Left ventricle myocardium inferior (tissue), 1 donor: ENCODE data around the gene POU2AF1. TPM values are rescaled to one million over a fixed set of nuclear protein-coding genes. Genes with fewer than 3 reads are reported as not detected.
"Not testable (repeated sequence)": the region's sequence is repeated elsewhere in the genome, so short reads cannot be mapped to it uniquely, and the experiment has no call there.

Experiments
- DNase-seq: peaks from one replicate; pipeline ENCODE4 v3.0.0-alpha.2; 2020
- H3K27ac ChIP-seq: fragments of 200-600 bp; replicated peaks from 2 replicates; pipeline ENCODE4 v1.8.0; 2021
- H3K27me3 ChIP-seq: fragments of 200-600 bp; 2 replicates; pipeline ENCODE4 v1.8.0; 2021; ENCODE audit warnings: low read depth
- H3K36me3 ChIP-seq: fragments of 200-600 bp; 2 replicates; pipeline ENCODE4 v1.8.0; 2021
- H3K4me1 ChIP-seq: fragments of 200-600 bp; 2 replicates; pipeline ENCODE4 v1.8.0; 2021
- H3K4me3 ChIP-seq: fragments of 200-600 bp; 2 replicates; pipeline ENCODE4 v1.8.0; 2021; ENCODE audit warnings: mild to moderate bottlenecking, moderate library complexity
- H3K9me3 ChIP-seq: fragments of 200-600 bp; replicated peaks from 2 replicates; pipeline ENCODE4 v1.8.0; 2021
- intact Hi-C: fragments of 100-400 bp; cut with micrococcal nuclease; formaldehyde crosslinking; loops from one replicate; pipeline ENCODE4 v1.11.0; 2022
- total RNA-seq: library from RNA; stranded (reverse); fragmentation: NEBNext Ultra II Directional; extraction: Animal tissue kit (Norgen Biotek cat#: 25700); gene quantifications from one replicate; pipeline ENCODE4 v1.2.1, GENCODE V29; 2021
- TF ChIP-seq, protein P1 (sequence below): fragments of 200-600 bp; IDR thresholded peaks from 2 replicates; pipeline ENCODE4 v1.8.0; 2021; ENCODE audit warnings: antibody characterized with exemption, mild to moderate bottlenecking, borderline replicate concordance
- donor health status: DM: no; HTN: yes; CAD: no; lungs with severe emphysema.

Gene POU2AF1
- total RNA-seq, 1 donor from 2014 or later = 0.05 TPM

DNA sequence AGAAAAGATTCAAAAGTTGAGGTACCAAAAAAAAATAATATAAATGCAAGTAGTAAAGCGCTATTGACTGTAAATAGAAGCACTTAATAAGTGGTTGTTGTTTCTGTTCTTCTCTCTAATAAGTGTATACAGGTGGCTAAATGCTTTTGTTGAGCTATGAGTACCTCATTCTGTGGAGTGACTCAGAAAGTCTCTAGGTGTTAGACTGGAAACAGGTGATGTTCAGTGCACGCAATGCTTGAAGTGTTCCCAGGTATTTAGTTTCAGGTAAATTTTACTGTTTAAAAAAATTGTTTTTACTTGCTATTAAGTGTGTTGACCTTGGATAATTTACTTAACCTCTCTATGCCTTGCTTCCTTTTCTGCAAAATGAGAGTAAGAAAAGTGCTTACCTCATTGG, 56.5 kb downstream of the POU2AF1 start:
- TF ChIP-seq, protein P1, sequence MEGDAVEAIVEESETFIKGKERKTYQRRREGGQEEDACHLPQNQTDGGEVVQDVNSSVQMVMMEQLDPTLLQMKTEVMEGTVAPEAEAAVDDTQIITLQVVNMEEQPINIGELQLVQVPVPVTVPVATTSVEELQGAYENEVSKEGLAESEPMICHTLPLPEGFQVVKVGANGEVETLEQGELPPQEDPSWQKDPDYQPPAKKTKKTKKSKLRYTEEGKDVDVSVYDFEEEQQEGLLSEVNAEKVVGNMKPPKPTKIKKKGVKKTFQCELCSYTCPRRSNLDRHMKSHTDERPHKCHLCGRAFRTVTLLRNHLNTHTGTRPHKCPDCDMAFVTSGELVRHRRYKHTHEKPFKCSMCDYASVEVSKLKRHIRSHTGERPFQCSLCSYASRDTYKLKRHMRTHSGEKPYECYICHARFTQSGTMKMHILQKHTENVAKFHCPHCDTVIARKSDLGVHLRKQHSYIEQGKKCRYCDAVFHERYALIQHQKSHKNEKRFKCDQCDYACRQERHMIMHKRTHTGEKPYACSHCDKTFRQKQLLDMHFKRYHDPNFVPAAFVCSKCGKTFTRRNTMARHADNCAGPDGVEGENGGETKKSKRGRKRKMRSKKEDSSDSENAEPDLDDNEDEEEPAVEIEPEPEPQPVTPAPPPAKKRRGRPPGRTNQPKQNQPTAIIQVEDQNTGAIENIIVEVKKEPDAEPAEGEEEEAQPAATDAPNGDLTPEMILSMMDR = no peak
- intact Hi-C loops = no loop called here
- Histone ChIP-seq H3K27ac (no peak overlapping the region), H3K9me3 (no peaks in the 10 kb centered on the region), H3K27me3 (no peaks in the 10 kb centered on the region), H3K4me1 (peaks cover 26% of the 10 kb centered on the region), H3K36me3 (no peaks in the 10 kb centered on the region), H3K4me3 (no peak overlapping the region)
- DNase-seq = no peak

DNA sequence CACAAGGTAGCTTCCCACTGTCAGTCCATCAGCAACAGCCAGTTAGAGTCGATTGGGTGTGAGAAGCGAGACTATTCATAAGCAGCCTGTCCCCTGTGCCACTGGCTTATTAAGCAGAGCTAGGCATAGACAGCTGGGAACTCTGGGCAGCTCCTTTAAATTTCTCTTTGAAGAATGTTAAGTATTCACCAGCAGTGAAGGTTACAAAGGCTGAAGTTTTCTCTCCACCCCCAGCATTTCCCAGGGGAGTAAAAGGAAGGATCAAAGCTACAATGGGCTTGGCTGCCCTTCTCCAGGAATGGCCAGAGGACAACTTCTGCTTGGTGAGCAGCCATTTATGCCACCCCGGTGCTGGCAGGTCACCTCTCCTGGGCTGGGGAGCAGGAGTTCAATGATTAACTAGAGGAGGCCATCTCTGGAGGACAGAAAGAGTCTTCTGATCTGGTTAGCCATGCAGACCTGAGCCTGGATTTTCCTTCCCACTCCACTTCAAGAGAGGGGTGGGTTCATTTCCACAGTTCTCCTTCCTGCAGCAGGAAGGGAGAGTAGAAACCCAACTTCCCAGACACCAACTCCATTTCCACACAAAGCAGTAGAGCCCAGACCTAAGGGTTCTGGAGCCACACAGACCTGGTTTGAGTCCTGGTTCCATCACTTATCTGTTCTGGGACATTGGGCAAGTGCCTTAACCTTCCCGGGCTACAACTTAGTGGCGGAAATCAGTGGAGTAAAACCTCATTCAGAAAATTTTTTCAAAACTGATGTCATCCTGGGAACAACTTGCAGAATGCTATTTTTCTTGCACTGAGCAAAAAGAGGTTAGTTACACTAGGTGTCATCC, 58.1 kb downstream of the POU2AF1 start:
- peaks cover 20% of the 10 kb centered on the region for H3K4me1 ChIP-seq
- H3K4me3 ChIP-seq = no peak overlapping the region
- no peak for DNase-seq
- H3K27me3 ChIP-seq = no peaks in the 10 kb centered on the region
- TF ChIP-seq, protein P1 = no peak
- no peaks in the 10 kb centered on the region for H3K9me3 ChIP-seq
- intact Hi-C loops = no loop called here
- no peaks in the 10 kb centered on the region for H3K36me3 ChIP-seq
- H3K27ac ChIP-seq = peak overlapping the region; percentile 15

DNA sequence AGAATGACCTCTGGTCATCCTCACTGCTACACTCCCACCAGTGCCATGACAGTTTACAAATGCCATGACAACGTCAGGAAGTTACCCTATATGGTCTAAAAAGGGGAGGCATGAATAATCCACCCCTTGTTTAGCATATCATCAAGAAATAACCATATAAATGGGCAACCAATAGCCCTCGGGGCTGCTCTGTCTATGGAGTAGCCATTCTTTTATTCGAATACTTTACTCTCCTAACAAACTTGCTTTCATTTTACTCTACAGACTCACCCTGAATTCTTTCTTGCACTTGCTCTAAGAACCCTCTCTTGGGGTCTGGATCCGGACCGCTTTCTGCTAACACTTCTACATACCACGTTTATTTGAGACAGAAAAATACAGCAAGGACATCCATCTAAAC, 58.9 kb downstream of the POU2AF1 start:
- H3K9me3 ChIP-seq, DNase-seq, H3K4me3 ChIP-seq, H3K27ac ChIP-seq, intact Hi-C loops, H3K36me3 ChIP-seq, H3K27me3 ChIP-seq: not testable (repeated sequence)
- H3K4me1 ChIP-seq = peaks cover 20% of the 10 kb centered on the region

DNA sequence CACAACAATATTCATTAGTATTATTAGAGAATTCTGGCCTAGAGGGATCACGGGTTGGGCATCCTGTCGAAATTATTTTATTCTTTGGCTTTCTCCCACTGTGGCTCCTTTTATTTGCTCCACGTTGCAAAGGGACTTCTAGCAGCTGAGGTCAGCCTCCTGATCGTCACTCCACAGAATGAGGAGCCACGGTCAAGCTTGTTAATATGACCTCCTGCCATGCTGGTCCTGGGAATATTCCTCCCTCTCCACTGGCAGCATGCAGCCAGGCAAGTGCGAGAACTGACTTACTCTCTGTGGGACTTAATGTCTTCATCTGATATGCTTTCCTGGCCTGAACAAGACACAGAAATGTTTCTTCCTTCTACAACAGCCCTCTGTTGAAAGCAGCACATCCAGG, 59.8 kb downstream of the POU2AF1 start:
- TF ChIP-seq, protein P1 = no peak
- Histone ChIP-seq H3K4me1 (peaks cover 18% of the 10 kb centered on the region), H3K9me3 (peaks cover 3% of the 10 kb centered on the region), H3K27ac (no peak overlapping the region), H3K4me3 (no peak overlapping the region), H3K27me3 (no peaks in the 10 kb centered on the region), H3K36me3 (no peaks in the 10 kb centered on the region)
- no peak for DNase-seq
- intact Hi-C loops = no loop called here

DNA sequence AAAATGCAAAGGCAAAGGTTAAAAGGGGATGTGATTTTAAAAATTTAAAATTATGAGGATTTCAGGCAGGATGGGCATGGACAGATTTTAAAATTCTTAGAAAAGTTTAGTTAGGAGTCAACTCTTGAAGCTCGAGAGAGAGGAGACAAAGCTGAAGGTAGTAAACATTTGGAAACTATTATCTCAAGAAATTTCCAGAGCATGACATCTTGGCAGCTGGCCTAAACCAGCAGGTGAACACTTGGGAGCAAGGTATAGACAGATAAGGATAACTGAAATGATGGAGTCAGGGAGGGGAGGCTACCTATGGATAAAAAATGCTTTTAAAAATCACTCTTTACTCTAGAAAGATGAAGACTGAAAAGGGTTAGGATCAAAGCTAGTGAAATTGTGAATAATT, 67.0 kb downstream of the POU2AF1 start:
- no peaks in the 10 kb centered on the region for H3K36me3 ChIP-seq
- peaks cover 3% of the 10 kb centered on the region for H3K9me3 ChIP-seq
- TF ChIP-seq, protein P1 = no peak
- intact Hi-C loops = no loop called here
- no peaks in the 10 kb centered on the region for H3K4me1 ChIP-seq
- no peak overlapping the region for H3K4me3 ChIP-seq
- peaks cover 13% of the 10 kb centered on the region for H3K27me3 ChIP-seq
- DNase-seq = no peak
- no peak overlapping the region for H3K27ac ChIP-seq

DNA sequence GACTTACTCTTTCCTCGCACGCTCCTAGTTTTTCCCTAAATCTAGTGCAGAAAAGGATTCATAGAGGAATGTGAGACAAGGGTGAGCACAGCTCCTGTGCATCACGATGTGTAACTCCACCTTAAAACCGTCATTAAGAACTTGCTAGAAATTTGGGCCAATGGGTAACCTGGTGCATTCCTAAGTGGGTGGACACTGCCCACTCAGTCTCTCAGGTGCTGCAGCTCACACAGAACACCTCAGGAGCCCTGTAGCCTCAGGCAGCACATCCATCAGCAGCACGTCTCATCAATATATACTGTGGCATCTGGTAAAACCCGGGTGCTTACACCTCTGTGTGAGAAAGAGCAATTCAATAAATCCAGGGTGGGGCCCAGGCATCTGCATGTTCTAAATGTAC, 68.4 kb downstream of the POU2AF1 start:
- peaks cover 16% of the 10 kb centered on the region for H3K27me3 ChIP-seq
- intact Hi-C loops = no loop called here
- H3K9me3 ChIP-seq = peaks cover 3% of the 10 kb centered on the region
- H3K27ac ChIP-seq = no peak overlapping the region
- no peaks in the 10 kb centered on the region for H3K36me3 ChIP-seq
- H3K4me3 ChIP-seq = no peak overlapping the region
- no peaks in the 10 kb centered on the region for H3K4me1 ChIP-seq
- no peak for DNase-seq
- TF ChIP-seq, protein P1 = no peak
